GM12878 (cell line): ENCODE data around the gene BCR.

Experiments used
- BHLHE40 ChIP-seq, 2 experiments: fragments of 450-650 bp in 1 of 2; IDR thresholded peaks; 2 replicates each; pipeline ENCODE4 v1.6.1; 2011 to 2017; ENCODE audit warnings: low read depth in 2 of 2, borderline replicate concordance in 1 of 2, improper control_type of control experiment in 1 of 2, low read length in 1 of 2, mild to moderate bottlenecking in 1 of 2
- CEBPB ChIP-seq, 2 experiments: fragments of 150-350 bp in 1 of 2; IDR thresholded peaks; 2 replicates each; pipeline ENCODE4 v1.6.1; 2012 to 2014; ENCODE audit warnings: low read depth in 2 of 2, low read length in 2 of 2, borderline replicate concordance in 1 of 2, inconsistent platforms in 1 of 2
- EP300 ChIP-seq, 2 experiments: fragments of 150-350 bp in 1 of 2; IDR thresholded peaks; 2 replicates each; pipeline ENCODE4 v1.6.1; 2011 to 2012; ENCODE audit warnings: low read depth in 2 of 2, low read length in 2 of 2, borderline replicate concordance in 1 of 2, improper control_type of control experiment in 1 of 2, inconsistent platforms in 1 of 2; ENCODE audit not compliant: control insufficient read depth in 1 of 2
- EZH2 ChIP-seq: IDR thresholded peaks from 2 replicates; pipeline ENCODE4 v1.6.1; 2012; ENCODE audit warnings: low read depth, mild to moderate bottlenecking, control low read depth, inconsistent platforms, low read length, borderline replicate concordance; ENCODE audit not compliant: control insufficient read depth
- GABPA ChIP-seq: IDR thresholded peaks from 2 replicates; pipeline ENCODE4 v1.6.1; 2014; ENCODE audit warnings: antibody characterized with exemption, low read depth, mild to moderate bottlenecking, inconsistent platforms
- KDM1A ChIP-seq: fragments of 200-600 bp; sonication (generic); IDR thresholded peaks from 2 replicates; pipeline ENCODE4 v1.6.1; 2016; ENCODE audit warnings: borderline replicate concordance
- POLR2A ChIP-seq: IDR thresholded peaks from 2 replicates; pipeline ENCODE4 v1.6.1; 2011; ENCODE audit warnings: low read depth, mild to moderate bottlenecking, low read length
- SMC3 ChIP-seq: IDR thresholded peaks from 2 replicates; pipeline ENCODE4 v1.6.1; 2011; ENCODE audit warnings: low read length, improper control_type of control experiment, borderline replicate concordance
- SP1 ChIP-seq: IDR thresholded peaks from one replicate; pipeline ENCODE4 v1.6.1; 2011; ENCODE audit warnings: low read depth, low read length
- TCF12 ChIP-seq: IDR thresholded peaks from 2 replicates; pipeline ENCODE4 v1.6.1; 2011; ENCODE audit warnings: low read depth, mild to moderate bottlenecking, low read length
- ZNF274 ChIP-seq: IDR thresholded peaks from one replicate; pipeline ENCODE4 v1.8.0; 2011; ENCODE audit not compliant: insufficient read length, insufficient read depth
- TF ChIP-seq, protein P1 (sequence below), 3 experiments: IDR thresholded peaks in 2 of 3; conservative IDR thresholded peaks in 1 of 3; 2 replicates each; pipeline ENCODE4 v1.5.1; 2011; ENCODE audit warnings: low read depth in 3 of 3, low read length in 3 of 3, mild to moderate bottlenecking in 3 of 3, control low read depth in 2 of 3, moderate library complexity in 2 of 3, inconsistent platforms in 1 of 3, mixed read lengths in 1 of 3; ENCODE audit not compliant: control insufficient read depth in 2 of 3, insufficient read depth in 1 of 3; ENCODE audit errors: extremely low read depth in 1 of 3
- TF ChIP-seq, protein P2 (sequence below): IDR thresholded peaks from 2 replicates; pipeline ENCODE4 v1.6.1; 2011; ENCODE audit warnings: low read depth, mild to moderate bottlenecking, low read length, moderate library complexity, borderline replicate concordance; ENCODE audit errors: extremely low read depth
- TF ChIP-seq, protein P3 (sequence below): fragments of 450-650 bp; IDR thresholded peaks from 2 replicates; pipeline ENCODE4 v1.6.1; 2017; ENCODE audit warnings: mild to moderate bottlenecking

DNA sequence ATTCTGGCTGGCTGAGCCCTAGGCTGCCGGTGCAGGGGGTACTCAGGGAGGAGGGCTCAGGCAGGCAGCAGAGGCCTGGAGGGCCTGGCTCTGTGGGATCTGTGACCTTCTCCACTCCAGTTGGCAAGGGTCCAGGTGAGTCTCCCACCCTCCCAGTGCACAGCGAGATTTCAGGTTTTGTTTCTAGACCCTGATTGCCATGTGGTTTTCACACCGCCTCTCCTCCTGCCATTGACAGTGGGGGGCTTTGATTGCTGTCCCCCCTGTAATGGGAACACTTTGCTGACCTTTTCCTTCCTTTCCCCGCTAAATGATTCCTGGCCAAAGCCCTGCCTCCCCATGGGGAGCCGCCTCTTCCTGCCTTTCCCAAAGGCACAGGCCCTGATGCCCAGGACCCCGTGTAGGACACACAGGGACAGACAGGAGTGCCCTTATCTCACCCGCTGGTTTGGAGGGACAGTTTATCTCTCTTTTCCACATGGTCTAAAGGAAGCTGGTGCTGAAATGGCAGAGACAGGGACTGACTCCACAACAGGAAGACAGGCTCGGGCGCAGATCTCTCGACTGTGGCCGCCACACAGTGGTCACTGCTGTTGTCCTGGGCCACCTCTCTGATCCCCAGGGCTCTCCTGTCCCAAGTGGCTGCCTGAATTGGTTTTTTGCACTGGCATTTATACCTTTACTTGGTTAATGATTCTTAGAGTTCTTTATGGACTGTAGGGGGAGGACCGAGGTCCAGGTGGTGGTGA lies 43.4 kb downstream of the BCR start:
- TF ChIP-seq POLR2A (no peak), EP300 (IDR thresholded peaks at IDR 0.05; ENCODE audit: borderline replicate concordance in 1 of 2, control insufficient read depth in 1 of 2, low read depth in 2 of 2, low read length in 2 of 2) (no peak), TCF12 (no peak), SMC3 (no peak), ZNF274 (no peak), GABPA (no peak), CEBPB (IDR thresholded peaks at IDR 0.05; ENCODE audit: borderline replicate concordance in 1 of 2, low read depth in 2 of 2, low read length in 2 of 2) (no peak), BHLHE40 (IDR thresholded peaks at IDR 0.05; ENCODE audit: borderline replicate concordance in 1 of 2, low read depth in 2 of 2, low read length in 1 of 2) (no peak), SP1 (no peak), EZH2 (no peak), KDM1A (no peak)
- TF ChIP-seq, protein P1, sequence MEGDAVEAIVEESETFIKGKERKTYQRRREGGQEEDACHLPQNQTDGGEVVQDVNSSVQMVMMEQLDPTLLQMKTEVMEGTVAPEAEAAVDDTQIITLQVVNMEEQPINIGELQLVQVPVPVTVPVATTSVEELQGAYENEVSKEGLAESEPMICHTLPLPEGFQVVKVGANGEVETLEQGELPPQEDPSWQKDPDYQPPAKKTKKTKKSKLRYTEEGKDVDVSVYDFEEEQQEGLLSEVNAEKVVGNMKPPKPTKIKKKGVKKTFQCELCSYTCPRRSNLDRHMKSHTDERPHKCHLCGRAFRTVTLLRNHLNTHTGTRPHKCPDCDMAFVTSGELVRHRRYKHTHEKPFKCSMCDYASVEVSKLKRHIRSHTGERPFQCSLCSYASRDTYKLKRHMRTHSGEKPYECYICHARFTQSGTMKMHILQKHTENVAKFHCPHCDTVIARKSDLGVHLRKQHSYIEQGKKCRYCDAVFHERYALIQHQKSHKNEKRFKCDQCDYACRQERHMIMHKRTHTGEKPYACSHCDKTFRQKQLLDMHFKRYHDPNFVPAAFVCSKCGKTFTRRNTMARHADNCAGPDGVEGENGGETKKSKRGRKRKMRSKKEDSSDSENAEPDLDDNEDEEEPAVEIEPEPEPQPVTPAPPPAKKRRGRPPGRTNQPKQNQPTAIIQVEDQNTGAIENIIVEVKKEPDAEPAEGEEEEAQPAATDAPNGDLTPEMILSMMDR (IDR thresholded peaks at IDR 0.05 in 2 of 3, conservative IDR thresholded peaks at IDR 0.05 in 1 of 3; ENCODE audit: control insufficient read depth in 2 of 3, extremely low read depth in 1 of 3, insufficient read depth in 1 of 3, low read depth in 3 of 3, low read length in 3 of 3), result no peak
- TF ChIP-seq, protein P2, sequence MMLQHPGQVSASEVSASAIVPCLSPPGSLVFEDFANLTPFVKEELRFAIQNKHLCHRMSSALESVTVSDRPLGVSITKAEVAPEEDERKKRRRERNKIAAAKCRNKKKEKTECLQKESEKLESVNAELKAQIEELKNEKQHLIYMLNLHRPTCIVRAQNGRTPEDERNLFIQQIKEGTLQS, result no peak
- TF ChIP-seq, protein P3, sequence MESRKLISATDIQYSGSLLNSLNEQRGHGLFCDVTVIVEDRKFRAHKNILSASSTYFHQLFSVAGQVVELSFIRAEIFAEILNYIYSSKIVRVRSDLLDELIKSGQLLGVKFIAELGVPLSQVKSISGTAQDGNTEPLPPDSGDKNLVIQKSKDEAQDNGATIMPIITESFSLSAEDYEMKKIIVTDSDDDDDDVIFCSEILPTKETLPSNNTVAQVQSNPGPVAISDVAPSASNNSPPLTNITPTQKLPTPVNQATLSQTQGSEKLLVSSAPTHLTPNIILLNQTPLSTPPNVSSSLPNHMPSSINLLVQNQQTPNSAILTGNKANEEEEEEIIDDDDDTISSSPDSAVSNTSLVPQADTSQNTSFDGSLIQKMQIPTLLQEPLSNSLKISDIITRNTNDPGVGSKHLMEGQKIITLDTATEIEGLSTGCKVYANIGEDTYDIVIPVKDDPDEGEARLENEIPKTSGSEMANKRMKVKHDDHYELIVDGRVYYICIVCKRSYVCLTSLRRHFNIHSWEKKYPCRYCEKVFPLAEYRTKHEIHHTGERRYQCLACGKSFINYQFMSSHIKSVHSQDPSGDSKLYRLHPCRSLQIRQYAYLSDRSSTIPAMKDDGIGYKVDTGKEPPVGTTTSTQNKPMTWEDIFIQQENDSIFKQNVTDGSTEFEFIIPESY, result no peak
